Left lung (tissue), 10 donors: ENCODE measurements around the gene NDFIP1. TPM values are rescaled to one million over a fixed set of nuclear protein-coding genes. Genes with fewer than 3 reads are reported as not detected.

Experiments used
- ATAC-seq: fragments of 200-7000 bp; cut with Tn5 transposase; one replicate; pipeline ENCODE4 v1.9.1; 2020; ENCODE audit warnings: moderate library complexity
- DNase-seq, 4 donors: peaks; one replicate each; pipeline ENCODE4 v3.0.0-alpha.2; 2013 to 2020
- H3K27ac ChIP-seq, 2 donors: fragments of 200-600 bp; sonication (generic) in 1 of 2; one replicate each; pipeline versions ENCODE4 v1.5.0 to v1.8.0; 2020 to 2021
- H3K27me3 ChIP-seq, 2 donors: fragments of 200-600 bp; sonication (generic) in 1 of 2; one replicate each; pipeline versions ENCODE4 v1.5.0 to v1.8.0; 2020 to 2021
- H3K36me3 ChIP-seq, 2 donors: fragments of 200-600 bp; sonication (generic) in 1 of 2; one replicate each; pipeline versions ENCODE4 v1.5.0 to v1.8.0; 2020 to 2021
- H3K4me1 ChIP-seq, 2 donors: fragments of 200-600 bp; one replicate each; pipeline ENCODE4 v1.8.0; 2021
- H3K4me3 ChIP-seq, 2 donors: fragments of 200-600 bp; sonication (generic) in 1 of 2; one replicate each; pipeline versions ENCODE4 v1.5.0 to v1.8.0; 2020 to 2021; ENCODE audit warnings: mild to moderate bottlenecking in 1 of 2
- H3K9me3 ChIP-seq, 2 donors: fragments of 200-600 bp; sonication (generic) in 1 of 2; one replicate each; pipeline versions ENCODE4 v1.5.0 to v1.8.0; 2020 to 2021
- CTCF ChIP-seq, 2 donors: fragments of 200-600 bp; sonication (generic) in 1 of 2; IDR thresholded peaks; one replicate each; pipeline versions ENCODE4 v1.5.0 to v1.8.0; 2021; ENCODE audit warnings: antibody characterized with exemption in 2 of 2
- intact Hi-C, 2 donors: fragments of 100-400 bp; cut with DNase I; formaldehyde crosslinking; loops; one replicate each; pipeline versions ENCODE4 v1.11.2 to v1.14.2; 2022
- polyA plus RNA-seq, 6 donors: library from polyadenylated mRNA; unstranded; fragments of 120-200 nt; gene quantifications; one replicate each; pipeline ENCODE4 v1.2.1, GENCODE V29; 2013; ENCODE audit not compliant: insufficient read length in 6 of 6
- total RNA-seq, 2 donors: library from RNA; stranded (reverse); fragmentation: NEBNext Ultra II Directional; extraction: Animal tissue kit (Norgen Biotek cat#: 25700); gene quantifications; one replicate each; pipeline ENCODE4 v1.2.1, GENCODE V29; 2021
- donor health status: DM: no; HTN: yes; CAD: no.
- donor health status: DM: no; HTN: no; CAD: no.

Gene NDFIP1
- total and polyA plus RNA-seq, 8 donors: 76.5 to 111 (median 103) TPM

GRCh38 chr5:142104491-142104890, 4.1 kb upstream of the NDFIP1 start:
- intact Hi-C loops: no loop called here
- ATAC-seq (no peak), DNase-seq (no peak)
- H3K4me1 ChIP-seq: peaks cover 0 to 9% of the 10 kb centered on the region in 2 donors
- H3K36me3 ChIP-seq: no peaks in the 10 kb centered on the region
- no peak overlapping the region for H3K27ac ChIP-seq
- no peaks in the 10 kb centered on the region for H3K27me3 ChIP-seq
- TF ChIP-seq CTCF (IDR thresholded peaks at IDR 0.05): no peak
- no peaks in the 10 kb centered on the region for H3K9me3 ChIP-seq
- H3K4me3 ChIP-seq: no peak overlapping the region

- Histone ChIP-seq H3K9me3 (no peaks in the 10 kb centered on the region), H3K27me3 (no peaks in the 10 kb centered on the region), H3K27ac (peak overlapping the region in 1 of 2 donors; percentile 69), H3K36me3 (no peaks in the 10 kb centered on the region), H3K4me3 (no peak overlapping the region), H3K4me1 (peaks cover 6 to 24% of the 10 kb centered on the region in 2 donors)
- TF ChIP-seq CTCF (IDR thresholded peaks at IDR 0.05): no peak
- ATAC-seq: no peak
- intact Hi-C loops: no loop called here
- peak in 2 of 4 donors; percentile 57 to 67 for DNase-seq
Measured at GRCh38 chr5:142106061-142106460, 2.5 kb upstream of the NDFIP1 start.

- no peak overlapping the region for H3K27ac ChIP-seq
- peaks cover 8 to 32% of the 10 kb centered on the region in 2 donors for H3K4me1 ChIP-seq
- intact Hi-C loops: no loop called here
- no peaks in the 10 kb centered on the region for H3K9me3 ChIP-seq
- H3K36me3 ChIP-seq: no peaks in the 10 kb centered on the region
- DNase-seq: no peak
- H3K27me3 ChIP-seq: no peaks in the 10 kb centered on the region
- no peak for TF ChIP-seq CTCF (IDR thresholded peaks at IDR 0.05)
- H3K4me3 ChIP-seq: no peak overlapping the region
- ATAC-seq: no peak
Measured at GRCh38 chr5:142107036-142107735, 1.4 kb upstream of the NDFIP1 start.

- Histone ChIP-seq H3K27ac (peak overlapping the region; percentile 95 to 99), H3K4me3 (peak overlapping the region in 1 of 2 donors; percentile 80), H3K4me1 (peaks cover 8 to 32% of the 10 kb centered on the region in 2 donors), H3K27me3 (no peaks in the 10 kb centered on the region), H3K9me3 (no peaks in the 10 kb centered on the region), H3K36me3 (no peaks in the 10 kb centered on the region)
- DNase-seq (no peak), ATAC-seq (no peak)
- intact Hi-C loops: no loop called here
- no peak for TF ChIP-seq CTCF (IDR thresholded peaks at IDR 0.05)
Measured at GRCh38 chr5:142107736-142108431, 695 bp upstream of the NDFIP1 start.

GRCh38 chr5:142109331-142110045, 909 bp downstream of the NDFIP1 start:
- ATAC-seq: peak; percentile 16

More at GRCh38 chr5:142109331-142110045, 909 bp downstream of the NDFIP1 start:
- H3K27me3 ChIP-seq: no peaks in the 10 kb centered on the region
- intact Hi-C loops: no loop called here
- peak in 2 of 4 donors; percentile 47 to 51 for DNase-seq
- H3K36me3 ChIP-seq: no peaks in the 10 kb centered on the region
- no peak for TF ChIP-seq CTCF (IDR thresholded peaks at IDR 0.05)
- no peaks in the 10 kb centered on the region for H3K9me3 ChIP-seq
- H3K27ac ChIP-seq: peak overlapping the region; percentile 95 to 99
- peak overlapping the region; percentile 80 to 86 for H3K4me3 ChIP-seq
- peaks cover 8 to 37% of the 10 kb centered on the region in 2 donors for H3K4me1 ChIP-seq
